Nephron progenitor cell (in vitro differentiated cells): Measurements from ENCODE around the gene CNOT8.
A peak's percentile ranks its signal among the peaks of the same experiment; 100 is the strongest.

Experiments used
- DNase-seq: peaks from one replicate; pipeline ENCODE4 v3.0.0; 2021
- H3K27ac Mint-ChIP-seq: 2 replicates; pipeline ENCODE4 v1.8.0; 2021; ENCODE audit warnings: mild to moderate bottlenecking, moderate library complexity, mixed read lengths
- H3K27me3 Mint-ChIP-seq: 2 replicates; pipeline ENCODE4 v1.8.0; 2021; ENCODE audit warnings: mild to moderate bottlenecking, low read depth, mixed read lengths; ENCODE audit not compliant: poor library complexity
- H3K36me3 Mint-ChIP-seq: 2 replicates; pipeline ENCODE4 v1.8.0; 2021; ENCODE audit warnings: low read depth, mixed read lengths
- H3K4me1 Mint-ChIP-seq: 2 replicates; pipeline ENCODE4 v1.8.0; 2021; ENCODE audit warnings: mixed read lengths
- H3K4me3 Mint-ChIP-seq: 2 replicates; pipeline ENCODE4 v1.8.0; 2021; ENCODE audit warnings: mild to moderate bottlenecking, moderate library complexity, mixed read lengths
- H3K9me3 Mint-ChIP-seq: 2 replicates; pipeline ENCODE4 v1.8.0; 2021; ENCODE audit warnings: mild to moderate bottlenecking, moderate library complexity, mixed read lengths
- CTCF ChIP-seq: fragments of 200-600 bp; sonication (generic); IDR thresholded peaks from 2 replicates; pipeline ENCODE4 v1.5.0; 2021; ENCODE audit warnings: antibody characterized with exemption

The CNOT8 gene

GRCh38 chr5:154836225-154836624 is 22.2 kb upstream of the CNOT8 start:
- no peak for TF ChIP-seq CTCF
- DNase-seq = no peak

GRCh38 chr5:154837009-154837901 is 21.2 kb upstream of the CNOT8 start:
- peaks cover 31% of the 10 kb centered on the region for H3K36me3 Mint-ChIP-seq

More at GRCh38 chr5:154836225-154836624, 22.2 kb upstream of the CNOT8 start:
- Mint-ChIP-seq H3K9me3 (no peaks in the 10 kb centered on the region), H3K4me1 (peaks cover 14% of the 10 kb centered on the region), H3K36me3 (peaks cover 36% of the 10 kb centered on the region), H3K4me3 (no peak overlapping the region), H3K27me3 (no peaks in the 10 kb centered on the region), H3K27ac (no peak overlapping the region)

GRCh38 chr5:154840435-154841272 is 17.8 kb upstream of the CNOT8 start:
- H3K4me1 Mint-ChIP-seq = peaks cover 27% of the 10 kb centered on the region
- H3K27me3 Mint-ChIP-seq = no peaks in the 10 kb centered on the region
- no peak for DNase-seq
- H3K9me3 Mint-ChIP-seq = no peaks in the 10 kb centered on the region
- peak overlapping the region; percentile 42 for H3K27ac Mint-ChIP-seq
- no peak for TF ChIP-seq CTCF
- H3K36me3 Mint-ChIP-seq = peaks cover 30% of the 10 kb centered on the region
- H3K4me3 Mint-ChIP-seq = no peak overlapping the region

More at GRCh38 chr5:154837009-154837901, 21.2 kb upstream of the CNOT8 start:
- Mint-ChIP-seq H3K27me3 (no peaks in the 10 kb centered on the region), H3K4me3 (no peak overlapping the region), H3K4me1 (peaks cover 14% of the 10 kb centered on the region), H3K9me3 (no peaks in the 10 kb centered on the region), H3K27ac (peak overlapping the region; percentile 67)
- DNase-seq = no peak
- TF ChIP-seq CTCF = no peak

- no peak for TF ChIP-seq CTCF
- Mint-ChIP-seq H3K4me1 (peaks cover 27% of the 10 kb centered on the region), H3K36me3 (peaks cover 34% of the 10 kb centered on the region), H3K4me3 (no peak overlapping the region), H3K27me3 (no peaks in the 10 kb centered on the region), H3K27ac (peak overlapping the region; percentile 42), H3K9me3 (no peaks in the 10 kb centered on the region)
- no peak for DNase-seq
Measured at GRCh38 chr5:154841273-154841661, 17.2 kb upstream of the CNOT8 start.

- peak overlapping the region; percentile 4 for H3K27ac Mint-ChIP-seq
- no peak overlapping the region for H3K4me3 Mint-ChIP-seq
- no peaks in the 10 kb centered on the region for H3K9me3 Mint-ChIP-seq
- no peak for DNase-seq
- no peak for TF ChIP-seq CTCF
- H3K27me3 Mint-ChIP-seq = no peaks in the 10 kb centered on the region
- H3K36me3 Mint-ChIP-seq = peaks cover 25% of the 10 kb centered on the region
- peaks cover 23% of the 10 kb centered on the region for H3K4me1 Mint-ChIP-seq
Measured at GRCh38 chr5:154842689-154843530, 15.5 kb upstream of the CNOT8 start.
